HG02571 (cell line): ENCODE measurements around the gene TNPO3.
"Not testable (repeated sequence)": the region's sequence is repeated elsewhere in the genome, so short reads cannot be mapped to it uniquely, and the experiment has no call there.

Experiments used
- ATAC-seq: cut with Tn5 transposase; IDR thresholded peaks from one replicate; pipeline ENCODE4 v1.9.1; 2021; ENCODE audit warnings: mild to moderate bottlenecking, moderate library complexity; ENCODE audit not compliant: unreplicated experiment

TNPO3 gene

DNA sequence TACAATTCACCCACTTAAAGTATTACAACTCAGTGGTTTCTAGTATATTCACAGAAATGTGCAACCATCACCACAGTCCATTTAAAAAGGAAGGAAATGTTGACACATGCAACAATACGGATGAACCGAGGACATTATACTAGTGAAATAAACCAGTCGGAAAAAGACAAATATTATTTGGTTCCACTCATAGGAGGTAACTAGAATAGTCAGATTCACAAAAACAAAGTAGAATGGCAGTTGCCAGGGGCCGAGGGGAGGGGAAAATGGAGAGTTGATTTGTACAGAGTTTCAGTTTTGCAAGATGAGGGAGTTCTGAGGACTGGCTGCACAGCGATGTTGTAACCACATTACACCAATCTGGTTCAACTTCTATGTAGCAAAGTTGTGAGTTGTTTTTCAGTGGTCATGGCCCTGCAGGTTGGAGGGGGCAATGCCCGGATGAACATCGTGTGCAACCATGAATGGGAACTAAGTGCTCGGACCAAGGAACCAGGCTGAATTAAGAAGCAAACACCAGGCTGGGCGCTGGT, 17.6 kb upstream of the TNPO3 start:
- no peak for ATAC-seq

GRCh38 chr7:129069021-129069420, 14.1 kb upstream of the TNPO3 start:
- no peak for ATAC-seq

GRCh38 chr7:129067943-129068548, 13.1 kb upstream of the TNPO3 start:
- ATAC-seq: no peak

- not testable (repeated sequence) for ATAC-seq
Observed at GRCh38 chr7:129067132-129067561, 12.2 kb upstream of the TNPO3 start.

DNA sequence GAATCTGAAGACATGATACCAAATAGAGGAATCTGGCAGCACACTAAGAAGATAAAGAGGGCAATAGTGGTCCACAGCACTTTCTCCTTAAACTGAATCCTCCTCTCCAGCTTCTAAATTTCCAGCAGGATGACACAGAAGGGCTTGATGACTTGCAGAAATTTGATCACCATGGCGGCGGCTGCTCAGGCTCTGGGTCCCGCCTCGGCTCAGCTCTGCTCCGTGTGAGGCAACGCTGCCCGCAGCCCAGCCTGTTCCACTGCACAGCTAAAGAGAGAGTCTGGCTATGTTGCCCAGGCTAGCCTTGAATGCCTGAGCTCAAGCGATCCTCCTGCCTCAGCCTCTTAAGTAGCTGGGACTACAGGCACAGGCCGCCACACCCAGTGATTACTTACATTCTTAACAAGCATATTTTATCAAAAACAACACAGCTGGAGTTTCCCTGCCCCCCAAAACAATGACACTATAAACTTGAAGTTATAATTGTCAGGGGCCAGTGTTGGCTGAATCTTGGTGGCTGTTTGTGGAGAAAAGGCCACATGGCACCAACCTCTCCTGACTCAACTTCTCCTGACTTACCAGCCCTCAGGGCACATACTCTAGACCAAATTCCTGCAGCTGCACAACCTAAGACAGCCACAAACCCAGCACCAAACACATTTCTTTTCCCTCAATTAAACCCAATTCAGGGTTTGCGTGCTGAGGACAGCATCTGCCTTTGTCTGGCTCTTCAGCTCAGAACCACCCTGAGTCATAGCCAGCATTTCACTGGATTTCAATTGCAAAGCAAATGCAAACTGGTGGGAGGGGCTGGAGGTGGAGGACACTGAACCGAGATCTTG, 11.6 kb upstream of the TNPO3 start:
- ATAC-seq: no peak

GRCh38 chr7:129055861-129056464, 1.1 kb upstream of the TNPO3 start:
- ATAC-seq: no peak

GRCh38 chr7:129055294-129055816, 444 bp upstream of the TNPO3 start:
- peak; percentile 16 for ATAC-seq

GRCh38 chr7:129053938-129054437, 923 bp downstream of the TNPO3 start:
- no peak for ATAC-seq

DNA sequence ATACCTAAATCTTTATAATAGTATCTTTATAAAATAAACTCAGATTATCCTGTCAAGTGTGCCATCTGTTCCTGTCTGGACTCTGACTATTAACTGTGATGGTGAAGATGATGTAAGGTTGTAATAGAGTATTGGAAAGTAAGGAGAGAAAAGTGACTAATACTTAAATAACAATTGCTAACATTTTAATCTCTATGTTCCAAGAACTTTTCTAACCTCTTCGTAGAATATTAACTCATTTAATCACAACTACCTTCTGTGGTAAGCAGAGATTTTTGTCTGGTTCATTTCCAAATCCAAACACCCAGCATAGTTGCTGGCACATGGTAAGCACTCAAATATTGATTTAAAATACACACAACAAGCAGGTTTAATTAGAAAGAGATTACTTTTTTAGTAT, 2.5 kb downstream of the TNPO3 start:
- no peak for ATAC-seq

DNA sequence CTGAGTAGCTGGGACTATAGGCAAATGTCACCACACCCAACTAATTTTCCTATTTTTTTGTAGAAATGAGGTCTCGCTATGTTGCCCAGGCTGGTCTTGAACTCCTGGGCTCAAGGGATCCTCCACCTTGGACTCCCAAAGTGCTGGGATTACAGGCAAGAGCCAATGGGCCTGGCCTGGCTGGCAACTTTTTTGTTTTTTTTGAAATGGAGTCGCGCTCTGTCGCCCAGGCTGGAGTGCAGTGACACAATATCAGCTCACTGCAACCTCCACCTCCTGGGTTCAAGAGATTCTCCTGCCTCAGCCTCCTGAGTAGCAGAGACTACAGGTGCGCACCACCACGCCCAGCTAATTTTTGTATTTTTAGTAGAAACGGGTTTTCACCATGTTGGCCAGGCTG, 3.5 kb downstream of the TNPO3 start:
- not testable (repeated sequence) for ATAC-seq

- no peak for ATAC-seq
Observed at GRCh38 chr7:129047761-129048160, 7.2 kb downstream of the TNPO3 start.

DNA sequence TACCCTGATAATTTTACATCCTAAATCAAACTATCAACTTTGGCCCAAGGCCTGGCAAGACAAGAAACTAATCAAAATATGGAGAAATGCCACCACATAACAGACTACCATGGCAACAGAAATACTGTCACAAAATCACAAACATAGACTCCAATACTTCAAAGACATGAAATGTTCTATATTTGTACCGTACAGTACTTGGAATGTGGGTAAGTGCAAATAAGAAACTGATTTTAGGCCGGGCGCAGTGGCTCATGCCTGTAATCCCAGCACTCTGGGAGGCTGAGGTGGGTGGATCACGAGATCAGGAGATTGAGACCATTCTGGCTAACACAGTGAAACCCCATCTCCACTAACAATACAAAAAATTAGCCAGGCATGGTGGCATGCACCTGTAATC, 9.2 kb downstream of the TNPO3 start:
- ATAC-seq: no peak

GRCh38 chr7:129043012-129043411, 11.9 kb downstream of the TNPO3 start:
- ATAC-seq: no peak

- no peak for ATAC-seq
Observed at GRCh38 chr7:129041142-129042085, 13.5 kb downstream of the TNPO3 start.

DNA sequence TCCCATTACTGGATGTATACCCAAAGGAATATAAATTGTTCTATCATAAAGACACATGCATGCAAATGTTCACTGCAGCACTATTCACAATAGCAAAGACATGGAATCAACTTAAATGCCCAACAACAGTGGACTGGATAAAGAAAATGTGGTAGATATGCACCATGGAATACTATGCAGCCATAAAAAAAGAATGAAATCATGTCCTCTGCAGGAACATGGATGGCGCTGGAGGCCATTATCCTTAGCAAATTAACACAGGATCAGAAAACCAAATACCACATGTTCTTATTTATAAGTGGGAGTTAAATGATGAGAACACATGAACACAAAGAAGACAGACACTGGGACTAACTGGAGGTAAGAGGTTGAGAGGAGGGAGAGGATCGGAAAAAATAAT, 16.4 kb downstream of the TNPO3 start:
- not testable (repeated sequence) for ATAC-seq

- no peak for ATAC-seq
Observed at GRCh38 chr7:129037585-129037984, 17.3 kb downstream of the TNPO3 start.

DNA sequence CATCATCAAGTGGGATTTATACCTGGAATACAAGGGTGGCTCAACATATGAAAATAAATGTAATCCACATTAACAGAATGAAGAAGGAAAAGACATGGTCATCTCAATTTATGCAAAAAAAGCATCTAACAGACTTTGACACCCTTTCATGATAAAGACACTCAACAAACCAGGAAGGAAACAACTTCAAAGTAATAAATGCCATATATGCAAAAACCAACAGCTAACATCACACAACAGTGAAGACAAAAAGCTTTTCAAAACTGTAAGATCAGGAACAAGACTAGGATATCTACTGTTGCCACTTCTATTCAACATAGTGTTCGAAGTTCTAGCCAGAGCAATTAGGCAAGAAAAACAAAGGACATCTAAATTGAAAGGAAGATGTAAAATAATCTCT, 22.9 kb downstream of the TNPO3 start:
- ATAC-seq: no peak

DNA sequence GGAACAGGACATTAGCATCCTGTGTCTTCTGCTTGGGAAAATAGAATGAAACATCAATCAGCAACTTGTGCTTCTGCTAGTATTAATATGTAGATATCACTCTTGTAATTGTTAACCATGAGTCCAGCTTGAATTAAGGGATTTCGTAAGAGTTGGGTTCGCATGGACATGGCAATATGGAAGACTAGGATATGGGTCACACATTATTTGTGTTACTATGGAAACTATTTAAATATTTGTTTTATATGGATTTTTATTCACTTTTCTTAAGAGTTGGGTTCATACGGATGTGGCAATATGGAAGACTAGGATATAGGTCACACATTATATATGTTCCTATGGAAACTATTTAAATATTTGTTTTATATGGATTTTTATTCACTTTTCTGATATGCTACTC, 24.5 kb downstream of the TNPO3 start:
- no peak for ATAC-seq

DNA sequence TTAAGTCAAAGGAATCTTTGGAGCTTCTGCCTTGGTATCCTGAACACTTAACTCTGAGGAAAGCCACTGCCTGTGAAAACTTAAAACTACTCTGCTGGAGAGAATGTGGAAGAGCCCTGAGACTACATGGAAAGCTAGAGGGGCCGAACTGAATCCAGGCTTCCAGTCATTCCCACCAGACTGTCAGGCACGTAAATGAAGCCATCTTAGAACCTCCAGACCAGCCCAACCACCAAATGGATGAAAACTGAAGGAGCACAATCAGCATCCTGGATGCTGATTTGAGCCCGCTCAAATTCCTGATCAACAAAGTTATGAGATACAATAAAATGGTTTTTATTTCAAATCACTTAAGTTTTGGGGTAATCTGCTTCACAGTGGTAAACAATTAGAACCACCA, 30.8 kb downstream of the TNPO3 start:
- ATAC-seq: no peak

DNA sequence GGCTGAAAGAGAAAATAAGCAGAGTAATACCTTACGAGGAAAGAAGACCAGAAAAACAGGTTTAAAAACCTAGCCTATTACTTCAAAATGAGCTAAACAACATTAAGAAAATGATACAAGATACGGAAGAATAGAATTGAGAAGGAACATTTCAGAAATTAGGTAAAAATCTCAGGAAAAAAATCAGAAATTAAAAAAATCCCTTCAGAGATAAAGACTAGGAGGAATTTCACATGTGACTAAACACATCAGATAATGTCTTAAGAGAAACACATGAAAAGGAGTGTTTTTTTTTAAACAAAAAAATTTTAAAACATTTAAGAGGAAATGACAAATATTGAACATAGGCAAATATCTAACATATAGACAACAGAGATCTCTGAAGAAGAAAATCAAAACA, 33.3 kb downstream of the TNPO3 start:
- ATAC-seq: no peak
